HG03521 (cell line): ENCODE data around the gene ERVH48-1.
"Not testable (repeated sequence)": the region's sequence is repeated elsewhere in the genome, so short reads cannot be mapped to it uniquely, and the experiment has no call there.

Experiments used
- ATAC-seq: cut with Tn5 transposase; IDR thresholded peaks from one replicate; pipeline ENCODE4 v1.9.1; 2021; ENCODE audit warnings: mild to moderate bottlenecking, moderate library complexity; ENCODE audit not compliant: unreplicated experiment

Gene ERVH48-1

GRCh38 chr21:42908484-42908883, 16.9 kb downstream of the ERVH48-1 start:
- ATAC-seq = not testable (repeated sequence)

GRCh38 chr21:42906233-42906632, 19.2 kb downstream of the ERVH48-1 start:
- no peak for ATAC-seq

GRCh38 chr21:42905195-42905594, 20.2 kb downstream of the ERVH48-1 start:
- ATAC-seq = no peak

- ATAC-seq = no peak
Measured at GRCh38 chr21:42903817-42904216, 21.6 kb downstream of the ERVH48-1 start.

- no peak for ATAC-seq
Measured at GRCh38 chr21:42900446-42900845, 25.0 kb downstream of the ERVH48-1 start.

- ATAC-seq = peak; percentile 87
Measured at GRCh38 chr21:42892931-42893755, 32.3 kb downstream of the ERVH48-1 start, which contains the start of gene NDUFV3. TSS of gene NDUFV3 (plus strand) at chr21:42893309. CDS start at chr21:42893334, 25 bp downstream.

GRCh38 chr21:42892582-42892930, 32.9 kb downstream of the ERVH48-1 start:
- ATAC-seq = no peak

- ATAC-seq = no peak
Measured at GRCh38 chr21:42887326-42887725, 38.1 kb downstream of the ERVH48-1 start.

- ATAC-seq = no peak
Measured at GRCh38 chr21:42883921-42884320, 41.5 kb downstream of the ERVH48-1 start.

- ATAC-seq = no peak
Measured at GRCh38 chr21:42880352-42880751, 45.1 kb downstream of the ERVH48-1 start.

GRCh38 chr21:42878993-42879787, 46.2 kb downstream of the ERVH48-1 start, which contains the start of gene WDR4:
TSS of gene WDR4 (minus strand) at chr21:42879539. CDS start at chr21:42879495, 44 bp downstream.
- peak; percentile 85 for ATAC-seq

- ATAC-seq = no peak
Measured at GRCh38 chr21:42878678-42878992, 46.8 kb downstream of the ERVH48-1 start.

GRCh38 chr21:42875811-42876210, 49.6 kb downstream of the ERVH48-1 start:
- ATAC-seq = not testable (repeated sequence)

GRCh38 chr21:42873096-42873495, 52.3 kb downstream of the ERVH48-1 start:
- no peak for ATAC-seq

- ATAC-seq = no peak
Measured at GRCh38 chr21:42868196-42868595, 57.2 kb downstream of the ERVH48-1 start.
